Coronary artery (tissue), 2 donors: Measurements from ENCODE around the gene NAGA.

Source experiments
- DNase-seq: peaks from one replicate; pipeline ENCODE4 v3.0.0-alpha.2; 2017; ENCODE audit warnings: low spot score
- H3K27ac ChIP-seq, 2 donors: fragments of 200-600 bp; sonication (generic); one replicate each; pipeline ENCODE4 v1.5.1; 2016 to 2019
- H3K4me3 ChIP-seq: fragments of 200-600 bp; sonication (generic); 2 replicates; pipeline ENCODE4 v1.5.1; 2016; ENCODE audit warnings: mild to moderate bottlenecking, moderate library complexity
- TF ChIP-seq, protein P1 (sequence below): fragments of 200-600 bp; sonication (generic); IDR thresholded peaks from one replicate; pipeline ENCODE4 v1.5.1; 2019; ENCODE audit warnings: antibody characterized with exemption

Gene NAGA

DNA sequence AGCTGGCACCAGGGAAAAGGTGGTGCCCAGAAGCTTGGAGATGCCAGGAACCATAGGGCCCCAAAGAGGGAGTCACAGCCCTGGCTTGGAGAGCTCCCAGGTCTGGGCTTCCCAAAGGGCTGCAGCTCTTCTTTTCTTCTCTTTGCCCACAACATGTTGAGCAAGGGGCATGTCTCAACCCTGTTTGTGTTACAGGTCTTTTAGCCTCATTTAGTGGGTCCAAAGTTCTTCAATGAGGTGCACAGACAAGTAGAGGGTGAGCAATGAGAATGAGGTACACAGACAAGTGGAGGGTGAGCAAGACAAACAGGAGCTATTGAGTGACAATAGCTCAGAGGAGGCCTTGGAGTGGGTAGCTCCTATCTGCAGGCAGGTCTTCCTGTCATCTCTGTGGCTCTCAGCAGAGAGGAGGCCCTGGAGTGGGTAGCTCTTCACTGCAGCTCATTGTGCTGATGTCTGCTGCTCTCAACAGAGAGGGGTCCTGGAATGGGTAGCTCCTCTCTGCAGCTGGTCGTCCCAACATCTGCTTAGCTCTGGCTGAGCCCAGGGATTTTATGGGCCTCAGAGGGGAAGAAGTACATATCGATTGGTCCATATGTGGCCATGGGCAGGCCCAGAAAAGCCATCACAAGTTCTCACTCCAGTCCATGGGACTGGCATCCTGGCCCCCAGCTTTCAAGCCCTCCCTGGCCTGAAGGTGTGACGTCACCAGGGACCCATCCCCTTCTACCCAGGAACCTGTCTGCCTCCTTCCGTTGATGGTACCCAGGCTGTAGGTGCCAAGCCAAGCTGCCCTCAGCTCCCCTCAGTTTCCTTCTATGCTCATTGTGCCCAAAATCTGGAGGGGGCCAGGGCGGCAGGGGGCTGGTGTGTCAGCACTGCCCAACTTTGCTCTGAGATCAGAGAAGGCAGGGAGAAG, 37.1 kb downstream of the NAGA start:
- no peak for DNase-seq
- Histone ChIP-seq H3K4me3 (no peak overlapping the region), H3K27ac (no peak overlapping the region)
- TF ChIP-seq, protein P1, sequence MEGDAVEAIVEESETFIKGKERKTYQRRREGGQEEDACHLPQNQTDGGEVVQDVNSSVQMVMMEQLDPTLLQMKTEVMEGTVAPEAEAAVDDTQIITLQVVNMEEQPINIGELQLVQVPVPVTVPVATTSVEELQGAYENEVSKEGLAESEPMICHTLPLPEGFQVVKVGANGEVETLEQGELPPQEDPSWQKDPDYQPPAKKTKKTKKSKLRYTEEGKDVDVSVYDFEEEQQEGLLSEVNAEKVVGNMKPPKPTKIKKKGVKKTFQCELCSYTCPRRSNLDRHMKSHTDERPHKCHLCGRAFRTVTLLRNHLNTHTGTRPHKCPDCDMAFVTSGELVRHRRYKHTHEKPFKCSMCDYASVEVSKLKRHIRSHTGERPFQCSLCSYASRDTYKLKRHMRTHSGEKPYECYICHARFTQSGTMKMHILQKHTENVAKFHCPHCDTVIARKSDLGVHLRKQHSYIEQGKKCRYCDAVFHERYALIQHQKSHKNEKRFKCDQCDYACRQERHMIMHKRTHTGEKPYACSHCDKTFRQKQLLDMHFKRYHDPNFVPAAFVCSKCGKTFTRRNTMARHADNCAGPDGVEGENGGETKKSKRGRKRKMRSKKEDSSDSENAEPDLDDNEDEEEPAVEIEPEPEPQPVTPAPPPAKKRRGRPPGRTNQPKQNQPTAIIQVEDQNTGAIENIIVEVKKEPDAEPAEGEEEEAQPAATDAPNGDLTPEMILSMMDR = no peak

GRCh38 chr22:42026705-42027104, 43.9 kb downstream of the NAGA start:
- no peak overlapping the region for H3K4me3 ChIP-seq
- TF ChIP-seq, protein P1 = no peak
- DNase-seq = no peak
- H3K27ac ChIP-seq = no peak overlapping the region

- TF ChIP-seq, protein P1 = no peak
- Histone ChIP-seq H3K27ac (no peak overlapping the region), H3K4me3 (no peak overlapping the region)
- no peak for DNase-seq
Observed at GRCh38 chr22:42025421-42025820, 45.2 kb downstream of the NAGA start.

- no peak for DNase-seq
- Histone ChIP-seq H3K27ac (no peak overlapping the region), H3K4me3 (no peak overlapping the region)
- TF ChIP-seq, protein P1 = no peak
Observed at GRCh38 chr22:42022162-42022847, 48.3 kb downstream of the NAGA start.

- Histone ChIP-seq H3K27ac (no peak overlapping the region), H3K4me3 (no peak overlapping the region)
- TF ChIP-seq, protein P1 = no peak
- DNase-seq = no peak
Observed at GRCh38 chr22:42021571-42021970, 49.0 kb downstream of the NAGA start.

GRCh38 chr22:42018224-42018623, 52.4 kb downstream of the NAGA start:
- TF ChIP-seq, protein P1 = no peak
- no peak overlapping the region for H3K27ac ChIP-seq
- H3K4me3 ChIP-seq = no peak overlapping the region
- no peak for DNase-seq
